Spinal cord (tissue), 10 donors: ENCODE measurements around the gene PSMB7. TPM values are rescaled to one million over a fixed set of nuclear protein-coding genes. Genes with fewer than 3 reads are reported as not detected.

Source experiments
- DNase-seq, 6 donors: peaks; one replicate each; pipeline versions ENCODE4 v3.0.0 to v3.0.0-alpha.2; 2013 to 2015; ENCODE audit warnings: low spot score in 6 of 6, low read depth in 4 of 6
- H3K27ac ChIP-seq: one replicate; pipeline ENCODE4 v1.5.1; 2013; ENCODE audit warnings: low read depth, low read length, control low read depth
- H3K27me3 ChIP-seq: one replicate; pipeline ENCODE4 v1.6.1; 2013; ENCODE audit warnings: low read length; ENCODE audit not compliant: control insufficient read depth, insufficient read depth
- H3K36me3 ChIP-seq: one replicate; pipeline ENCODE4 v1.6.1; 2013; ENCODE audit warnings: low read length; ENCODE audit not compliant: control insufficient read depth, insufficient read depth
- H3K4me1 ChIP-seq: one replicate; pipeline ENCODE4 v1.6.1; 2013; ENCODE audit warnings: low read length; ENCODE audit not compliant: control insufficient read depth, insufficient read depth
- H3K4me3 ChIP-seq: one replicate; pipeline ENCODE4 v1.5.1; 2013; ENCODE audit warnings: low read depth, low read length, control low read depth
- H3K9me3 ChIP-seq: one replicate; pipeline ENCODE4 v1.6.1; 2013; ENCODE audit warnings: low read length; ENCODE audit not compliant: control insufficient read depth, insufficient read depth
- WGBS: methylation state at CpG from one replicate; pipeline ENCODE4 v1.1.5; 2013; ENCODE audit warnings: missing lambda C conversion rate; ENCODE audit not compliant: insufficient coverage; 5-methylcytosine and 5-hydroxymethylcytosine counted together
- polyA plus RNA-seq, 2 donors: library from polyadenylated mRNA; unstranded; fragments of 120-200 nt; gene quantifications; one replicate each; pipeline ENCODE4 v1.2.1, GENCODE V29; 2013; ENCODE audit not compliant: insufficient read length in 2 of 2
- total RNA-seq, 2 donors: library from RNA; depleted of rRNA in 1 of 2; stranded (reverse); fragments of 120-200 nt in 1 of 2; fragments of >200 nt in 1 of 2; gene quantifications; one replicate each; pipeline versions ENCODE4 v1.2.3 to v1.2.4, GENCODE V29; 2013 to 2014
- donor health status: healthy.

PSMB7 gene
- total and polyA plus RNA-seq, 4 donors = 154 to 244 (median 208) TPM

DNA sequence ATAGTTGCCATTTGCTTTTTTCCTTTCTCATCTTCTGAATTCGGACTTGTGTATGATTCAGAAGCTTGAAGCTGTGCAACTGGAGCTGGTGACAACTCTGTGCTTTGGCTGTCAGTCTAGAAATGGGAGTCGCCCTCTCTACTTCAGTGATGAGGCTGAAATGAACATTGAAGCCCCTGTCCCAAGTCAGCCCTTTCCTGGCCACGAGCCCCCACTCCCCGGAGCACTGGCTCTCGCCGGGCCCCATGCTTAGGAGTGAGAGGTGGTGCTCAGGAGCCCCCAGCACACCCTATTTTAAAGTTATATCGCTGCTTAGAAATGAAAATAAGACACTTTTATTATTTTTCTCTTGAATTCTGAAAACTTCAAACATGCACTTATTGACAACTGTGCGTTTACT, 66.0 kb downstream of the PSMB7 start:
- no peaks in the 10 kb centered on the region for H3K9me3 ChIP-seq
- no peaks in the 10 kb centered on the region for H3K27me3 ChIP-seq
- peaks cover 13% of the 10 kb centered on the region for H3K4me1 ChIP-seq
- peaks cover 91% of the 10 kb centered on the region for H3K36me3 ChIP-seq
- 85% methylated on average over 3 of the region's 8 CpGs for WGBS
- H3K4me3 ChIP-seq = no peak overlapping the region
- no peak for DNase-seq
- H3K27ac ChIP-seq = no peak overlapping the region

DNA sequence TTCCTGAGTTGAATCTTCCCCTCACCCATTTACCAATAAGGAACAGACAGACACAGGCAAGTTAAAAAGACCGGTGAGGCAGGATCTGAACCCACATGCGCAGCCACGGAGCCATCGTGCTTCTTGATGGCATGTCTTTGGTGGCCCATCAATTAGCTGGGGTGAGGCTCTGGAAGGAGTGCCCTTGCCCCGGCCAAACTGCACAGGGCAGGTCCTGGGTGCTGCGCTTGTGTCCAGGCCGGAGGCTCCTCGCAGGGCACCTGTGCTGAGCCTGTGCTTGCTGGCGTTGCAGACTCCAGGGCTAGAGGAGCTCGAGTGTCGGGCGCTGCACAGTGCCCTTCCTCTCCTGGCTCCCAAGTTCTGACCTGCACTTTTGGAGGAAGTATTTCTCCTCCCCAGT, 66.4 kb downstream of the PSMB7 start:
- H3K27me3 ChIP-seq = no peaks in the 10 kb centered on the region
- no peaks in the 10 kb centered on the region for H3K9me3 ChIP-seq
- no peak overlapping the region for H3K4me3 ChIP-seq
- peaks cover 93% of the 10 kb centered on the region for H3K36me3 ChIP-seq
- DNase-seq = no peak
- peaks cover 14% of the 10 kb centered on the region for H3K4me1 ChIP-seq
- no peak overlapping the region for H3K27ac ChIP-seq
- 96% methylated on average over 12 of the region's 12 CpGs for WGBS

GRCh38 chr9:124348363-124348762, 66.9 kb downstream of the PSMB7 start:
- peaks cover 19% of the 10 kb centered on the region for H3K4me1 ChIP-seq
- H3K9me3 ChIP-seq = no peaks in the 10 kb centered on the region
- WGBS = 94% methylated on average over 3 of the region's 3 CpGs
- H3K27ac ChIP-seq = no peak overlapping the region
- peaks cover 93% of the 10 kb centered on the region for H3K36me3 ChIP-seq
- H3K4me3 ChIP-seq = no peak overlapping the region
- DNase-seq = no peak
- no peaks in the 10 kb centered on the region for H3K27me3 ChIP-seq

DNA sequence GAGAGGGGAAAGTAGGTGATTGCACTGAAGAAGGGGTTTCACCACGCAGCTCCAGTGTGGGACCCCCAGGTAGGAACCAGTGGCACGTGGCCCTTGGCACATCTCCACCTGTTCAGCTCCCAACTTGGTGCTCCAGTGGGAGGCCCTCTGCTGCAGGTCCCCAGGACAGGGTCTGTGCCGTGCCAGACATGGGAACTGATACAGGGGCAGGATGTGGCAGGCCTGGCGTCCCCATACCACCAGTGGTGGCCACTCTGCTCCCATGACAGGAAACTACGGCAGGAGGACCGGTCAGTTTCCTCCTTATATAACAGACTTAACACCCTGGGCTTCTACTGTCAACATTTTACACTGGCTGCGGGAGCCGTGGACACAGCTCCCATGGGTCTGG, 67.3 kb downstream of the PSMB7 start:
- Histone ChIP-seq H3K36me3 (peaks cover 91% of the 10 kb centered on the region), H3K4me1 (peaks cover 23% of the 10 kb centered on the region), H3K27me3 (no peaks in the 10 kb centered on the region), H3K9me3 (no peaks in the 10 kb centered on the region), H3K27ac (no peak overlapping the region), H3K4me3 (no peak overlapping the region)
- no peak for DNase-seq
- 99% methylated on average over 6 of the region's 8 CpGs for WGBS

GRCh38 chr9:124347206-124347967, 67.9 kb downstream of the PSMB7 start:
- Histone ChIP-seq H3K9me3 (no peaks in the 10 kb centered on the region), H3K4me3 (no peak overlapping the region), H3K27ac (no peak overlapping the region), H3K27me3 (no peaks in the 10 kb centered on the region), H3K36me3 (peaks cover 87% of the 10 kb centered on the region), H3K4me1 (peaks cover 28% of the 10 kb centered on the region)
- no peak for DNase-seq
- WGBS = 89% methylated on average over 22 of the region's 26 CpGs

DNA sequence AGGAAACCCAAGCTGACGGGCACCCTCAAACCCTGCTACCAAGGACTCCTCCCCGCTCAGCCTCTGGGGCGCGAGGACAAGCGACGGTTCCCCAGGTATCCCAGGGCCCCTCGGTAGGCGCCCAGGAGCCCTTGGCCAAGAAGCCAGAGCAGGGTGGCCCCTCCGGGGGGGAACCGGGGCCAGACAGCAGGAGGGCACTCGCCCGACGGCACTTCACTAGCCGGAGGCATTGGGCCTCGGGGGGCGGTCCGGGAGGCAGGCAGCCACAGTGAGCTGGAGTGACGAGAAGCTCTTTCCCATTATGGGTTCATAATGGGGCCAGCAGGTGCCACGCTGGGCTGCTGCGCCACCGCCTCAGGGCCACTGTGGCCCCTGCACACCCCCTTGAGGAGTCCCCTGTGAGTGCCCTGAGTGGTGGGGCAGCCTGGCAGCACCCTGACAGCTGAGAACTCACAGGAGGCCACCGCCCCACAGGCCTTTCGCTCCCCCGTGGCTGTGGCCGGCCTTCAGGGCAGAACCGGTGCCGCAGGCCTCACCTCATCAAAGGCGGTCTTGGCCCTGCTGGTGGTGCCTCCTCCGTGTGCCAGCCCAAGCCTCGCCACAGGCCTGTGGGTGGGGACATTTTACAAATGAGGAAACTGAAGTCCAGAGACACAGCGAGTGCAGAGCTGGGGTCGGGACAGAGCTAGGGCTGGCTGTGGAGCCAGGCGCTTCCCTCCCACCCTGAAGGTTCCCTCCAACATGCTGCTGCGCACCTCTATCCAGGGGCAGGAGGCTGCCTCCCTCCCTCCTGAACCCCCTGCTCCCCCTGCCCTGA, 68.7 kb downstream of the PSMB7 start:
- no peak for DNase-seq
- H3K4me3 ChIP-seq = no peak overlapping the region
- 87% methylated on average over 32 of the region's 34 CpGs for WGBS
- H3K27ac ChIP-seq = no peak overlapping the region
- H3K27me3 ChIP-seq = no peaks in the 10 kb centered on the region
- H3K36me3 ChIP-seq = peaks cover 92% of the 10 kb centered on the region
- H3K4me1 ChIP-seq = peaks cover 36% of the 10 kb centered on the region
- H3K9me3 ChIP-seq = no peaks in the 10 kb centered on the region

DNA sequence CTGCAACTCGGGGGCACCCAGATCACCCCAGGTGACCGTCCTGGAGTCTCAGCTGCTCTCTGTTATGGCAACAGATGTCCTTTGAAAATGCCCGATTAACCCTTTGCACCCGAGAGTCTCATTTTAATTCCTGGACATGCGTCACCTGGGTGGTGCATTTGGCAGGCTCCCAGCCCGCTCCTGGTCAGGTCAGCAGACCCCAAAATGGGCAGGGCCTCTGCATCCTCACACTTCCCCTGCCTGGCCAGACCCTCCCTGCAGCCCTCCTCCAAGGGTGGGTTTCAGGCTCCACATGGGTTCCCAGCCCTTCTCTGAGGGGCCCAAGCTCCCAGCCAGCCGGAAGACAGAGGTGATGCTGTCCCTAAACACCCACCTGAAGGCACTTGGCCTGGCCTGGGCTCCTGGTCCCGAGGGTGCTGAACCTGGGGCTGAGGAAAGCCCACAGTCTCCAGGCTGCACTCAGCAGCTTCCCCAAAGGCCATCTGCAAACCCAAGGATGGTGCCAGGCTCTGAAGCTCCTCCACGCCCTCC, 69.4 kb downstream of the PSMB7 start:
- Histone ChIP-seq H3K9me3 (no peaks in the 10 kb centered on the region), H3K27ac (no peak overlapping the region), H3K4me3 (no peak overlapping the region), H3K36me3 (peaks cover 92% of the 10 kb centered on the region), H3K4me1 (peaks cover 33% of the 10 kb centered on the region), H3K27me3 (no peaks in the 10 kb centered on the region)
- no peak for DNase-seq
- WGBS = 84% methylated on average over 9 of the region's 9 CpGs

DNA sequence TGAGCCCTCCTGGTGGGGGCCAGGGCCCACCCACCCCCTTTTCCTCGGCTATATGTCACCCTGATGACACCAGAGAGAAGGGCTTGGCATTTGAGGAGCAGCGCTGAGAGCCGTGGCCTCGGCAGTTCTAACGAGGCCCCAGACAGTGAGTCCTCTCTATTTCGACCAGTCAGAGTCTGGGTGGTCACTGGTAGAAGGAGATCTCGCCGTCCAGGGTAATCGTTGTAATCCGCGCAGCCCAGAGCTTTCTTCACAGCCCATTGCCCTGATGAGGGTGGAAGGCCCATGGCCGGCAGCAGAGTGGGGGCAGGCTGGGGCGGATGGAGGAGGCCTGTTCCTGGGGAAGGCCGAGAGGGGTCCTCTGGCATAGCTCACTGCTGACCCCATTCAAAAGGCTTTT, 70.2 kb downstream of the PSMB7 start:
- no peak for DNase-seq
- Histone ChIP-seq H3K27me3 (no peaks in the 10 kb centered on the region), H3K27ac (no peak overlapping the region), H3K4me3 (no peak overlapping the region), H3K36me3 (peaks cover 92% of the 10 kb centered on the region), H3K4me1 (peaks cover 28% of the 10 kb centered on the region), H3K9me3 (no peaks in the 10 kb centered on the region)
- WGBS = 67% methylated on average over 13 of the region's 14 CpGs

- DNase-seq = no peak
- no peaks in the 10 kb centered on the region for H3K9me3 ChIP-seq
- peaks cover 23% of the 10 kb centered on the region for H3K4me1 ChIP-seq
- no peak overlapping the region for H3K4me3 ChIP-seq
- H3K36me3 ChIP-seq = peaks cover 93% of the 10 kb centered on the region
- no peak overlapping the region for H3K27ac ChIP-seq
- no peaks in the 10 kb centered on the region for H3K27me3 ChIP-seq
- 90% methylated on average over 29 of the region's 29 CpGs for WGBS
Measured at GRCh38 chr9:124344291-124345050, 70.8 kb downstream of the PSMB7 start.
